Forelimb muscle (tissue), 1 donor: ENCODE data around the gene GPC5. TPM values are rescaled to one million over a fixed set of nuclear protein-coding genes. Genes with fewer than 3 reads are reported as not detected.

ENCODE experiments used
- DNase-seq: peaks from one replicate; pipeline ENCODE4 v3.0.0-alpha.2; 2013; ENCODE audit warnings: low read depth
- polyA plus RNA-seq: library from polyadenylated mRNA; unstranded; fragments of 120-200 nt; gene quantifications from one replicate; pipeline ENCODE4 v1.2.1, GENCODE V29; 2013; ENCODE audit not compliant: insufficient read length

The GPC5 gene
- polyA plus RNA-seq, 1 donor: 0.57 TPM

GRCh38 chr13:91454666-91455065, 56.2 kb downstream of the GPC5 start:
- DNase-seq: no peak

GRCh38 chr13:91456837-91457236, 58.4 kb downstream of the GPC5 start:
- DNase-seq: no peak

- DNase-seq: no peak
Measured at GRCh38 chr13:91459485-91459884, 61.1 kb downstream of the GPC5 start.

DNA sequence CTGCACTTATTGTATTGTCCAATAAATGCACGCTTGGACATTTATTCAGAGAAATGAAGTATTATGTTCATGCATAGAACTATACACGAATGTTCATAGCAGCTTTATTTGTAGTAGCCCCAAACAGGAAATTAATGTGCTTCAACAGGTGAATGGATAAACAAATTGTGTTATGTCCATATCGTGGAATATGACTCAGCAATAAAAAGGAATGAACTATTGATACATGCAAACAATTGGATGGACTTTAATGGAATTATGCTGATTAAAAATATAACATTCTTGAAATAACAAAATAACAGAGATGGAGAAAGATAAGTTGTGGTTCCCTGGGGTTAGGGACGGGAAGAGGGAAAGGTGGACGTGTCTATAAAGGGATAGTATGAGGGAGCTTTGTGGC, 65.9 kb downstream of the GPC5 start:
- no peak for DNase-seq

DNA sequence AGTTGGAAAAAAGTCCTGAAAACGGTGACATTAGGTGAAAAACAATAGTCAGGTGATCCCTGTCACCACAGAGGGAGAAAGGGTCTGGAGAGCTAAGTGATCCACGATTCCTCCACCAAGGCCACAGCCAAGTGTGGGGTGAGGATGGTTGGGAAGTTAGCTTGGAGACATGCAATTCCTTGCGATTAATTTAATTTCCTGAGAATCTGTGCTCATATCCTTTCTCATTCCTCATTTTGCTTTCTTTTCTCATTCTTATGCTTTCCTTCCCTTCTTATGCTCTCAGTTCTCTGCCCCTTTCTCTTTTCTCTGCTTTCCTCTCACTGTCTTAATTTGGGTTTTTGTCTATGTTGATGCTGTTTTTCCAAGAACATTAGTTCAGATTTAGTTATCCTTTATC, 68.8 kb downstream of the GPC5 start:
- no peak for DNase-seq

DNA sequence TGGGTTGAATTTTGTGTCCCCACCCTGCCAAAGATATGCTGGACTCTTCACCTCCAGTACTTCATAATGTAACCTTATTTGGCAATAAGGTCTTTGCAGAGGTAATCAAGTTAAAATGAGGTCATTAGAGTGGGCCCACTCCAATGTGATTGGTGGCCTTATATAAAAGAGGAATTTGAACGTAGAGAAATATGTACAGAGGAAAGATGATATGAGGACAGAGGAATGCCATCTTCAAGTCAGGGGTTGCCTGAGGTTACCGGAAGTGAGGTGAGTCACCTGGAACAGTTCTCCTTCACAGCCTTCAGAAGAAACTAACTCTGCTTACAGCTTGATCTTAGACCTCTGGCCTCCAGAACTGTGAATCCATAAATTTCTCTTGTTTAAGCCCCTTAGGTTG, 69.9 kb downstream of the GPC5 start:
- no peak for DNase-seq

- DNase-seq: no peak
Measured at GRCh38 chr13:91470084-91470621, 71.7 kb downstream of the GPC5 start.

- DNase-seq: no peak
Measured at GRCh38 chr13:91470681-91471080, 72.3 kb downstream of the GPC5 start.

DNA sequence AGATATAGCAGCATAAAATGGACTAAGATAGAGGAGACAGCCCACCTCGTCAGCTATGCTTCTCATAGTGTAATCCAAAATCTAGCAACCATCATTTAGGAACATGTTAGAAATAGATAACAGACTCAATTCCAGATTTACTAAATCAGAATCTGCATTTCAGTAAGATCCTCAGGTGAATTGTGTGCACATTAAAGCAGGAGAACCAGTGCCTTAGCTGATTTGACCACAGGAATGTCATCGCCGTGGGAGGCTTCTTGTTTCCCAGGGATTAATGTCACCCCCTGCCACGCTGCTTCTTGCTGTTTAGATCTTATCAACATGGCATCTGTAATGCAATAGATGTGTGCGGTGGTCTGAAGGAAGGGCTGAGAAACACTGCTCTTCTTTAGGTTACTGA, 84.0 kb downstream of the GPC5 start:
- DNase-seq: no peak

GRCh38 chr13:91491980-91492379, 93.6 kb downstream of the GPC5 start:
- no peak for DNase-seq

DNA sequence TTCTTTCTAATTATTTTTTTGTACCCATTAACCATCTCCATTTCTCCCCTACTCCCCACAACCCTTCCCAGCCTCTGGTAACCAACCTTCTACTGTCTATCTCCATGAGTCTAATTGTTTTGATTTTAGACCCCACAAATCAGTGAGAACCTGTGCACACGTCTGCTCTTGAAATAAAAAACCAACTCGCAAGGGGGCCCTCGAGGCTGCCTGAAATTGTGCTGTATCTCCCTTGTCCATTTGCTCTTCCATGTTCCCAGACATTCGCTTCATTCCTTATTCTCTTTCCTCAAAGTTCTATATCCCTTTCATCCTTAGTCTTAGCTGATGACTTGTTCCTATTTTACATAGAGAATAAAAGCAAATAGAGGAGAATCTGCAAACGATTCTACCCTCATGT, 95.0 kb downstream of the GPC5 start:
- no peak for DNase-seq

DNA sequence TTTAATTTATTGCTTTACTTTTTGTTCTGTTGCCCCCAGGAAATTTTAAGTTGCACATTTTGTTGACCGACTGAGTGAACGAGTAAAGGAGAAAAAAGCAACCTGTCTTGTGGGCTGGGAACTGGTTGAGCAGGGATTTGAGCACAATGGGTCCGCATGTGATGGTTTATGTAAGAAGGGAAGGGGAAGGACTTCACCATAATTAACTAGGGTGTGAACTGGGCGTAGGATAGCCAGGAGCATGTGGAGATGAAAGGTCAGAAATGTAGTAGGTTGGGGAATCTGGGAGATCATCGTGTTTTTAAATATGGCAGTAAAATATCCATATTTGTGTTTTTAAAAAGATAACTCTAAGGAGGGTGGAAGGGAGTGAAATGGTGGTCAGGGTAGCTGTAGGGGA, 99.9 kb downstream of the GPC5 start:
- DNase-seq: no peak

DNA sequence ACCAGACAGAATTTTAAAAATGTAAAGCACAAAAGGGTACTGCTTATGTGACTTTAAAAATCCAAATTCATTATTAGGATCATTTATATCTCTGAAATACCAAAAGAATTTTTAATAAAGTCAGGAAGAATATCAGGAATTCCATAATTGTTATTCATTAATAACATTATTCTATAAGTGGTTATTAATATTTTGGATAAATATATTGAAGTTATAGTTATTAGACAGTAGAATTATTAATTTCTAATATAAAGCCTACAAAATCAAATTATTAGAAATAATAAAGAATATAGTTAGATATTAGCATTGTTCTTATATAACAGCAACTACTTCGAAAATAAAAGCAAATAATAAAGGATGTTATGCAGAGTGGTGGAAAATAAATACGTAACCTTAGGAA, 105.8 kb downstream of the GPC5 start:
- no peak for DNase-seq

GRCh38 chr13:91506759-91507158, 108.3 kb downstream of the GPC5 start:
- no peak for DNase-seq

GRCh38 chr13:91510058-91510457, 111.6 kb downstream of the GPC5 start:
- no peak for DNase-seq

- no peak for DNase-seq
Measured at GRCh38 chr13:91513790-91514189, 115.4 kb downstream of the GPC5 start.

DNA sequence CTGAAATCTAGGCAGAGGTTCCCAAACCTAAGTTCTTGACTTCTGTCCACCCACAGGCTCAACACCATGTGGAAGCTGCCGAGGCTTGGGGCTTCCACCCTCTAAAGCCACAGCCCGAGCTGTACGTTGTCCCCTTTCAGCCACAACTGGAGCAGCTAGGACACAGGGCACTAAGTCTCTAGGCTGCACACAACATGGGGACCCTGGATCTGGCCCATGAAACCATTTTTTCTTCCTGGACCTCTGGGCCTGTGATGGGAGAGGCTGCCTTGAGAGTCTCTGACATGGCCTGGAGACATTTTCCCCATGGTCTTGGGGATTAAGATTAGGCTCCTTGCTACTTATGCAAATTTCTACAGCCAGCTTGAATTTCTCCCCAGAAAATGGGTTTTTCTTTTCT, 118.4 kb downstream of the GPC5 start:
- no peak for DNase-seq

DNA sequence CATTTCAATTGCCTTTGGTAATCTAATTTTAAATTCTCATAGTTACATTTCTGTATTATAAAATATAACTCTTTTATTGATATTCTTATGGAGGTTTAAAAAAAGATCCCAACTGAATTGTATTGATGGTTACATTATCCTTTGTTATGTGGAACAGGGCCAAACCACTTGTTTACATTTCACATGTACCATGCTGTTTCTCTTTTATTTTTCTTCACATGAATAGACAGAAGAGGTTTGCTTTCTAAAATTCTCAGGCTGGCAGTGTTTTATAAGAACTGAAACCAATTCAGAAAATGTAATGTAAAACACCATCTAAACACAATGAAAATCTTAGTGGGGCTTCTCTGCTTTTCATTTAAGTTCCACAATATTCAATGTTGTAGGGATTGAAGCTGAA, 122.5 kb downstream of the GPC5 start:
- DNase-seq: no peak

GRCh38 chr13:91523116-91523515, 124.7 kb downstream of the GPC5 start:
- DNase-seq: peak; percentile 14

GRCh38 chr13:91526543-91527033, 128.2 kb downstream of the GPC5 start:
- no peak for DNase-seq

DNA sequence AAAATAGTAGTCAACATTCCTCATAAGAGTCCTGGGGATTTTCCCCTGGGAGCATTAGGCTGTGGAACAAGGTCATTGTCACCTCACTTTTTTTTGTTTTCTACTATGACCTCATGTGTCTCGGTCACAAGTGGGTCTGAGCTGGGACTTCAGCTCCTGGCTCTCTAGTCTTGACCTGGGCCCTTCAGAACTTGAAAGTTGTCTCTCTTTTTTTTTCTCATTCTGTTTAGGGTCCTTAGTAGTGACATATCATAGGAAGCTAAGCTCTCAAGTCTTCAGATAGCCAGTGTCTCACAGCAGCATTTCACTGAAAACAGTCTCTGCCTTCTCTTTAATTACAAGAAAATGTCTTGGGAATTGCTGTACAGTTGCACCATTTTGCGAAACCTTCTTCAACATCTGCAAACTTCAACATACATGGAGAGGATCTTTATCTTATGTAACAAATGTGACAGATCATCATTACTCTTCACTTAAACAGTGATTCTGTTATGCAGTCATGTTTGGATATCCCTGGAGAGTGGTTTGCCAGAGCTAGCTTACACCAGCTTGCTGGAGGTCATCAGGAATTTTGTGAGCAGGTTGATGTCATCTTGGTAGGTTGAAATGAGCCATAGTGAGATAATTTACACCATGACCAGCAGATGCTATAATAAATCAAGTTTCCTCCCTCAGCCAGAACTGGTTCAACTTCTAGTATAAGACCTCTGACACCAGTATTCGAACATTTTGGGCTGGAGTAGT, 131.5 kb downstream of the GPC5 start:
- DNase-seq: no peak

DNA sequence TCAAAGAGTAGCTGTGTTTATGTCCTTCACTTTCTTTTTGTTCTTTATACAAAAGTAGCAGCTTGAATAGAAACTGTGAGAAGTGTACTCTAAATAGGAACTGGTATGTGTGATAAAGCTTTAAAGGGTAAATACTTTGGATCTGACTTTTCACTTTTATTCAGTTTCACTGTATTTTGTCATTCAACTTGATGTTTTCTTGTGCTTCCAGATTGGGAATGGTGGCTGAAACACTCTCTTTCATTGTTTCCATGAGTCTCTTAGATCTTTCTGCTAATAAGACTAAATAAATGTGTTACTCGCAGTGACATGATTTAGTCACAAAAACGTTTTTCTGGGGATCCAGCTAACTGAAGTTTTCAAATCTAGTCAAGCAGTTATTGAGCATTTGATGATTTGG, 133.2 kb downstream of the GPC5 start:
- DNase-seq: no peak

DNA sequence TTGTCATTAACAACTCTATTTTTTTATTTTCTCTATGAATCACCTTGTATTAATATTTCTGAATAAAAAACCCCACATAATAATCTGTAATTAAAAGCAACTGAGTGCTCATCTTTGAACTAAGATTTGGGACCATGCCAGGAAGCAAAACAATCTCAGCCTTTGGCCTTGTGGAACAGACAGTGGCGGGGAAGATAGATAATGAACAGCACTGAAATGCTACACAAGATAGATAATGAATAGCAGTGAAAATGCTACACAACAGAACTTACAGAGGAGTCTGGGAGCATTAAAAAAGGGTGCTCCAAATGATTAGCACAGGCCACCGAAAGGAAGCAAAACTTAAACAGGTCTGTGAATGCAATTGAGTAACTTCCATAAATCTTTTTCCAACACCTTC, 134.9 kb downstream of the GPC5 start:
- DNase-seq: no peak

GRCh38 chr13:91534996-91535395, 136.6 kb downstream of the GPC5 start:
- no peak for DNase-seq
